Lower lobe of right lung (tissue), 2 donors: ENCODE data around the gene SPON1. TPM values are rescaled to one million over a fixed set of nuclear protein-coding genes. Genes with fewer than 3 reads are reported as not detected.

Source experiments
- ATAC-seq, 2 donors: fragments of 200-7000 bp; cut with Tn5 transposase; one replicate each; pipeline ENCODE4 v1.9.1; 2020 to 2022; ENCODE audit warnings: mild to moderate bottlenecking in 2 of 2, moderate library complexity in 2 of 2
- DNase-seq: peaks from one replicate; pipeline ENCODE4 v3.0.0-alpha.2; 2020
- H3K27ac ChIP-seq: fragments of 200-600 bp; one replicate; pipeline ENCODE4 v1.8.0; 2022
- H3K27me3 ChIP-seq: fragments of 200-600 bp; one replicate; pipeline ENCODE4 v1.8.0; 2022; ENCODE audit warnings: low read depth
- H3K36me3 ChIP-seq: fragments of 200-600 bp; one replicate; pipeline ENCODE4 v1.8.0; 2022; ENCODE audit warnings: mild to moderate bottlenecking
- H3K4me1 ChIP-seq: fragments of 200-600 bp; one replicate; pipeline ENCODE4 v1.8.0; 2022
- H3K4me3 ChIP-seq: fragments of 200-600 bp; one replicate; pipeline ENCODE4 v1.8.0; 2022; ENCODE audit warnings: mild to moderate bottlenecking
- H3K9me3 ChIP-seq: fragments of 200-600 bp; one replicate; pipeline ENCODE4 v1.8.0; 2022
- intact Hi-C: fragments of 100-400 bp; cut with DNase I; formaldehyde crosslinking; loops from one replicate; pipeline ENCODE4 v1.11.0; 2022
- total RNA-seq: library from RNA; stranded (reverse); fragmentation: NEBNext Ultra II Directional; extraction: Animal tissue kit (Norgen Biotek cat#: 25700); gene quantifications from one replicate; pipeline ENCODE4 v1.2.1, GENCODE V29; 2021
- TF ChIP-seq, protein P1 (sequence below): fragments of 200-600 bp; IDR thresholded peaks from one replicate; pipeline ENCODE4 v1.8.0; 2022; ENCODE audit warnings: antibody characterized with exemption, mild to moderate bottlenecking
- donor health status: DM: no; HTN: yes; CAD: no; lungs with severe emphysema.

The SPON1 gene
- total RNA-seq, 1 donor from 2014 or later = 40.1 TPM

GRCh38 chr11:14093065-14093464 is 130.5 kb downstream of the SPON1 start:
- Histone ChIP-seq H3K27ac (no peak overlapping the region), H3K9me3 (no peaks in the 10 kb centered on the region), H3K4me3 (no peak overlapping the region), H3K4me1 (no peaks in the 10 kb centered on the region), H3K27me3 (peaks cover 3% of the 10 kb centered on the region), H3K36me3 (no peaks in the 10 kb centered on the region)
- ATAC-seq = no peak
- TF ChIP-seq, protein P1, sequence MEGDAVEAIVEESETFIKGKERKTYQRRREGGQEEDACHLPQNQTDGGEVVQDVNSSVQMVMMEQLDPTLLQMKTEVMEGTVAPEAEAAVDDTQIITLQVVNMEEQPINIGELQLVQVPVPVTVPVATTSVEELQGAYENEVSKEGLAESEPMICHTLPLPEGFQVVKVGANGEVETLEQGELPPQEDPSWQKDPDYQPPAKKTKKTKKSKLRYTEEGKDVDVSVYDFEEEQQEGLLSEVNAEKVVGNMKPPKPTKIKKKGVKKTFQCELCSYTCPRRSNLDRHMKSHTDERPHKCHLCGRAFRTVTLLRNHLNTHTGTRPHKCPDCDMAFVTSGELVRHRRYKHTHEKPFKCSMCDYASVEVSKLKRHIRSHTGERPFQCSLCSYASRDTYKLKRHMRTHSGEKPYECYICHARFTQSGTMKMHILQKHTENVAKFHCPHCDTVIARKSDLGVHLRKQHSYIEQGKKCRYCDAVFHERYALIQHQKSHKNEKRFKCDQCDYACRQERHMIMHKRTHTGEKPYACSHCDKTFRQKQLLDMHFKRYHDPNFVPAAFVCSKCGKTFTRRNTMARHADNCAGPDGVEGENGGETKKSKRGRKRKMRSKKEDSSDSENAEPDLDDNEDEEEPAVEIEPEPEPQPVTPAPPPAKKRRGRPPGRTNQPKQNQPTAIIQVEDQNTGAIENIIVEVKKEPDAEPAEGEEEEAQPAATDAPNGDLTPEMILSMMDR = no peak
- intact Hi-C loops = no loop called here
- DNase-seq = no peak

GRCh38 chr11:14094481-14095037 is 132.0 kb downstream of the SPON1 start:
- H3K9me3 ChIP-seq = no peaks in the 10 kb centered on the region
- intact Hi-C loops = no loop called here
- H3K36me3 ChIP-seq = no peaks in the 10 kb centered on the region
- no peaks in the 10 kb centered on the region for H3K4me1 ChIP-seq
- no peak overlapping the region for H3K27ac ChIP-seq
- H3K27me3 ChIP-seq = peaks cover 3% of the 10 kb centered on the region
- no peak overlapping the region for H3K4me3 ChIP-seq
- DNase-seq = no peak
- ATAC-seq = no peak
- TF ChIP-seq, protein P1 = no peak

DNA sequence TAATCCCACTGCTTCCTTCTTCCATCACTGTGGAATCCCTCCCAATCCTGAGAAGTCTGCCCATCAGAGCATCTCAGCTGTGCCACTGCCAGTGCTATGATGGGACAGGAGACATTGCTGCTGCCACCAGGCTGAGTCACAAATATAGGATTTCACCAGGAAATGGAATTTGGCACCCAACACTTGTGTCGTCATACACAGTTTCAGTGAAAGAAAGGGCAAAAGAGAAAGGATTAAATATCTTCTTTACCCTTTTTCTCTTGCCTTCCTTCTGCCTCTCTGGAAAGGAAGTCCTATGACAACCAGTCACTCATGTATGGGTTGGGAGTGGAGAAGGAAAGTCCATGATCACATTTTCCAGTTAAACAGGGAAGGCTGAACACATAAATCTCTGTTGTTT is 133.4 kb downstream of the SPON1 start:
- H3K27ac ChIP-seq = no peak overlapping the region
- H3K36me3 ChIP-seq = no peaks in the 10 kb centered on the region
- H3K9me3 ChIP-seq = no peaks in the 10 kb centered on the region
- intact Hi-C loops = no loop called here
- no peaks in the 10 kb centered on the region for H3K4me1 ChIP-seq
- DNase-seq (no peak), ATAC-seq (no peak)
- H3K4me3 ChIP-seq = no peak overlapping the region
- H3K27me3 ChIP-seq = peaks cover 3% of the 10 kb centered on the region
- TF ChIP-seq, protein P1 = no peak

- H3K27ac ChIP-seq = no peak overlapping the region
- ATAC-seq (no peak), DNase-seq (no peak)
- no peaks in the 10 kb centered on the region for H3K4me1 ChIP-seq
- intact Hi-C loops = no loop called here
- no peak overlapping the region for H3K4me3 ChIP-seq
- no peaks in the 10 kb centered on the region for H3K9me3 ChIP-seq
- H3K27me3 ChIP-seq = peaks cover 3% of the 10 kb centered on the region
- H3K36me3 ChIP-seq = no peaks in the 10 kb centered on the region
- TF ChIP-seq, protein P1 = no peak
Observed at GRCh38 chr11:14096606-14097005, 134.1 kb downstream of the SPON1 start.

- no peaks in the 10 kb centered on the region for H3K9me3 ChIP-seq
- H3K27me3 ChIP-seq = no peaks in the 10 kb centered on the region
- no peaks in the 10 kb centered on the region for H3K36me3 ChIP-seq
- H3K4me1 ChIP-seq = no peaks in the 10 kb centered on the region
- no peak overlapping the region for H3K27ac ChIP-seq
- DNase-seq (no peak), ATAC-seq (no peak)
- intact Hi-C loops = no loop called here
- no peak overlapping the region for H3K4me3 ChIP-seq
- TF ChIP-seq, protein P1 = no peak
Observed at GRCh38 chr11:14101388-14101787, 138.9 kb downstream of the SPON1 start.

DNA sequence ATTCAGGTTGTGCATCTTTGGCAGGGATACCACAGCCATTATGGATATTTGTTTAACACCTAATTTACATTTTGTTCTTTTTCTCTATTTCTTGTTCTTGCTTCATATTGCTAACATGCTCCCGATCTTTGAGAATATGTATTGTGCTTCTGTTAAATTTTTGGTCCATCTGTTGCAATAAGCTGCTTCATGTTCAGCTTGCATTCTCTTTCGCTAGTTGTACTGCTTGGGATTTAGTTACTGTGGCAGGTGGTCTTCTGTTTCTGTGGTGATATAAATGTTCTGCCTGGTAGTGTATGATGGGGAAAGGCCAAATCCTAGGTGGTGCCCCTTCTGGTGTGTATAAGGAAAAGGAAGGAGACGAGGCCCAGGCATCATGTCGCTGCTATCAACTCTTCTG is 140.2 kb downstream of the SPON1 start:
- H3K4me3 ChIP-seq = no peak overlapping the region
- H3K27ac ChIP-seq = no peak overlapping the region
- DNase-seq = no peak
- no peaks in the 10 kb centered on the region for H3K27me3 ChIP-seq
- ATAC-seq = no peak
- no peaks in the 10 kb centered on the region for H3K9me3 ChIP-seq
- H3K4me1 ChIP-seq = no peaks in the 10 kb centered on the region
- intact Hi-C loops = no loop called here
- TF ChIP-seq, protein P1 = no peak
- no peaks in the 10 kb centered on the region for H3K36me3 ChIP-seq
